ENCODE data around the gene ZBP1.
"Not testable (repeated sequence)": the region's sequence is repeated elsewhere in the genome, so short reads cannot be mapped to it uniquely, and the experiment has no call there.

The ZBP1 gene

DNA sequence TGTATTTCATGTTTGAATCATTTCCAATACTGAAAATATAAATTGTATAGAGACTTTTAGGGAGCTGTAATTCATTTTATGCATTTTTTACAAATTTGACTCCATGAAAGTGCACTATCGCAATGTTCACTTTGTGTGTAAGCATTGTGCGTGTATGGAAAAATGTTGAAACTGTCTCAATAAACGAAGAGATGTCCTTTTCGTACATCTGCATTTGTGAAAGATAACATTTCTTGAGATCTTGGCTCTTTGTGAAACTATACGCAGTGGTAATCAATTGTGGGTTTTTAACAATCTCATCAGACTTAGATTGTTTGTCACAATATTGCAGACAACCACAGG lies 18.6 kb upstream of the ZBP1 start:
- no peak for DNase-seq

DNA sequence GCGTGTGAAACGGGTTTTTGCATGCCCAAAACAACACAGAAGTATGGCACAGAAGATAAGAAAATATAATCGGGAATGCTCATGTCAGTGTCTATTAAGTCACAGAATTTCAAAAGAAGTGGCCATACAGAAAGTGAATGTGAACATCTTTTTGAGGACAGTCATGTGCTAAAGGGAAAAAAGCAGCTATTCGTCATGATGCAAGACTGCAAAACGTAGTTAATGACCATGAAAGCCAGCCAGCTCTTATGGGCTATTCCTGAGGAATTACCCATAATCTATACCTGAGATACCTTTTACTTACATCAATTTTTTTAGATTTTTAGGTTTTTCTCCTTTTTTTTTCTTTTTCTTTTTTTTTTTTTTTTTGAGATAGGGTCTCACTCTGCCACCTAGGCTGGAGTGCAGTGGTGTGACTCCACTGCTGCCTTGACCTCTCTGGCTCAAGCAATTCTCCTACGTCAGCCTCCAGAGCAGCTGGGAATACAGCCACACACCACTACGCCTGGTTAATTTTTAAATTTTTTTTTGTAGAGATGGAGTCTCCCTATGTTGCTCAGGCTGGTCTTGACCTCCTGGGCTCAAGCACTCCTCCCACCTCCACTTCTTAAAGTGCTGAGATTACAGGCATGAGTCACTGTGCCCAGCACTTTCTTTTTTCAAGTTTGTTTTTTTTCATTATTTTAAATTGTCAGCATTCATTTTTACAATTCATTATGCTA lies 18.1 kb upstream of the ZBP1 start:
- DNase-seq, result no peak

DNA sequence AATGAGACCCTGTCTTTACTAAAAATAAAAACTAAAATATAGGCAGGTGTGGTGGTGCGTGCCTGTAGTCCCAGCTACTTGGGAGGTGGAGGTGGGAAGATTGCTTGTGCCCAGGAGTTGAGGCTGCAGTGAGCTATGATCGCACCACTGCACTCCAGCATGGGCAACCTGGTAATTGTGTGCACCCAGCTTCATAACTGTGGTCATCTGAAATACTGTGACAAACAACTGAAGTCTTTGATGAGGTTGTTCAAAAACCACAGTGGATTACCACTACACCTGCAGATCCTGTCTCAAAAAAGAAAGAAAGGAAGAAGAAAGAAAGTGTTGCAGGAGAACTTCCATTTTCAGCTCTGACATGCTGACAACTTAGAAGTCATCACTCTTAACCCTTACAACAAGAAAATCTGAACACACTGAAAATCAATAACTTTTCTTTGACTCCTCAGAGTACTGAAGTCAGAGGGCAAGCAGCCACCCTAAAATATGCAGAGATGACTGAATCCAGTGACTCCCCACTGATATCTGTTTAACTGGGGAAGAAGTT lies 13.8 kb upstream of the ZBP1 start:
- no peak for DNase-seq

DNA sequence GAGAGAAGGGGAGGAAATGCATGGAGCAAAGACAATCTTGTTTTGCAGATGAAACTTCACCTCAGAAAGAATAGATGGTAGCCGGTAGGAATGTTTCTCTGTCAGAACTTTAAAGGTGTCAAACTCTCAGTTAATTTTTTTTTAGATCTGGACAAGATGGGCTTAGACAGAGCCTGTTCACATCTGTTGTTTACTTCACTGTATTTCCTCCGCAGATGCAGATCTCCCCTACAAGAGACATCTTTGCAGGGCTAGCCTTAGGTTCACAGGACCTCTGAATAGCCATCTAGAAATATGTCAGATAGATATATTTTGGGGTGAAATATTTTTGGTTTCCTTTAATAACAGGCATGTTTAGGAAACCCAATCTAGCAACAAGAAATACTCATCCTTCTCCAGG lies 12.1 kb upstream of the ZBP1 start:
- DNase-seq, result no peak

DNA sequence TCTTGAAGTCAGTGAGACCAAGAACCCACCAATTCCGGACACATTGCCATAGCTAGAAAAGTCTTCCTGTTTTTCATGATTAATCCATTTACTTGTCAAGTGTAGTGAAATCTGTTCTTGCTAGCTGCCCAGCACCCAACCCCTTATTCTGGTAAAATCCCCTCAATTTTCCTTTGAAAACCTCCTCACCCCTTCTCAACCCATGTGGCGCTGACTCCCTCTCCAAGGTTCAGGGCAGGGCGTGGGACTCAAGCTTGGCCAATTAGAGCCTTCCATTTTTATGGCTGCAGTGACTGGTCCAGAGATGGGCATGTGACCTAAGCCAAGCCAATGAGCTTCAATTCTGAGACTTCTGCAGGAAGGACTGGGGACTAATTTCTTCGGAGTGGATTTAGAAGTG lies 9.8 kb upstream of the ZBP1 start:
- DNase-seq, result no peak

DNA sequence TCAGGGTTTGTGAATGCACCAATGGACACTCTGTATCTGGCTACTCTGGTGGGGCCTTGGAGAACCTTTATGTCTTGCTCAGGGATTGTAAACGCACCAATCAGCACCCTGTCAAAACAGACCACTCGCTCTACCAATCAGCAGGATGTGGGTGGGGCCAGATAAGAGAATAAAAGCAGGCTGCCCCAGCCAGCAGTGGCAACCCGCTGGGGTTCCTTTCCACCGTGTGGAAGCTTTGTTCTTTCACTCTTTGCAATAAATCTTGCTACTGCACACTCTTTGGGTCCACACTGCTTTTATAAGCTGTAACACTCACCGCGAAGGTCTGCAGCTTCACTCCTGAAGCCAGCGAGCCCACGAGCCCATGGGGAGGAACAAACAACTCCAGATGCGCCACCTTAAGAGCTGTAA lies 9.3 kb upstream of the ZBP1 start:
- not testable (repeated sequence) for DNase-seq

- not testable (repeated sequence) for DNase-seq
These were observed 8.7 kb upstream of the ZBP1 start for GRCh38 chr20:57628962-57629308.

DNA sequence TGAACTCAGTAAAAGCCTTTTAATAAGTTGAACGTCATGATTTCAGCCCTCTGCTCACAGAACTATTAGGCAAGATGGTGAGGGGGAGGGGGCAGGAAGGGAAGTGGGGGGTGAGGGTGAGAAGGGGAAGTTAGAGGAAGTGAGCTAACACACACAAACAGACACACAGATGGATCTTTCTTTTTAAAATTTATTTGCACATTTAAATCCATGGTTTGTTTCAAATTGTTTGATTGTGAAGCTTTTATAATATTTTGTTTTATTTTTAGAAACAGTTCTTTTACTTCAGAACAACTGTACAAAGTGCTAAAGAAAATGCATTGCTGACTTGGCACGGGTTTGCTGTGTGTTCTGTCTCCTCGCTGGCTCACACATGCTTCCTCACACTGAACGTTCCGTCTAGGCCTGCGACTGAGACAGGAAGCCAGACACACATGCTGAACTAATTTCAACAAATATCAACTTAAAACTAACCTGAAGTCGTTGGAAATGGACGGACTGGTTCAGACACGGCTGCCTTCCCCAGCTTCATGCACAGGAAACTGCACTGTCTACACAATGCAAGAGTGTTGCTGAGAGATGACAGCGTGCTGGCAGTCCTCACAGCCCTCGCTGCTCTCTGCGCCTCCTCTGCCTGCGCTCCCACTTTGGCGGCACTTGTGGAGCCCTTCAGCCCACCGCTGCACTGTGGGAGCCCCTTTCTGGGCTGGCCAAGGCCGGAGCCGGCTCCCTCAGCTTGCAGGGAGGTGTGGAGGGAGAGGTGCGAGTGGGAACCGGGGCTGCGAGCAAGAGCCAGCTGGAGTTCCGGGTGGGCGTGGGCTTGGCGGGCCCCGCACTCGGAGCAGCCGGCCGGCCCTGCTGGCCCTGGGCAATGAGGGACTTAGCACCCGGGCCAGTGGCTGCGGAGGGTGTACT lies 8.1 kb upstream of the ZBP1 start:
- DNase-seq, result no peak

GRCh38 chr20:57627339-57627738 lies 7.1 kb upstream of the ZBP1 start:
- DNase-seq, result no peak

DNA sequence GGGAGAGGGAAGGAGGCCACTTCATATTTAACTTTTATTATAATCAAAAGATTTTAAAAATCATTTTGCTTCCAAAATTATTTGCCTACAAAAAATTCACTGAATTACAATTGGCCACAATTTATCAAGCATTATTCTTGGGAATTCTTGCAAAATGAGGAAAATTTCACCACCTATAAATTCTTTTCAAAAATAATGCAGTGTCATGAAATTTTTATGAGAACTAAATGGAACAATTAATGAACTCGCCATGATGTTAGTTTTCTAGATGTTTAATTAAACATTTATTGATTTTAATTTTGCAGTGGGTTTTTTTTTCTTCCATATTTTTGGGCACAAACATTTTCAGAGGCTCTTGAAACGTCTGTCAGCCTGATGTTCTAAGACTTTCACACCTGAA lies 5.8 kb upstream of the ZBP1 start:
- DNase-seq, result no peak

DNA sequence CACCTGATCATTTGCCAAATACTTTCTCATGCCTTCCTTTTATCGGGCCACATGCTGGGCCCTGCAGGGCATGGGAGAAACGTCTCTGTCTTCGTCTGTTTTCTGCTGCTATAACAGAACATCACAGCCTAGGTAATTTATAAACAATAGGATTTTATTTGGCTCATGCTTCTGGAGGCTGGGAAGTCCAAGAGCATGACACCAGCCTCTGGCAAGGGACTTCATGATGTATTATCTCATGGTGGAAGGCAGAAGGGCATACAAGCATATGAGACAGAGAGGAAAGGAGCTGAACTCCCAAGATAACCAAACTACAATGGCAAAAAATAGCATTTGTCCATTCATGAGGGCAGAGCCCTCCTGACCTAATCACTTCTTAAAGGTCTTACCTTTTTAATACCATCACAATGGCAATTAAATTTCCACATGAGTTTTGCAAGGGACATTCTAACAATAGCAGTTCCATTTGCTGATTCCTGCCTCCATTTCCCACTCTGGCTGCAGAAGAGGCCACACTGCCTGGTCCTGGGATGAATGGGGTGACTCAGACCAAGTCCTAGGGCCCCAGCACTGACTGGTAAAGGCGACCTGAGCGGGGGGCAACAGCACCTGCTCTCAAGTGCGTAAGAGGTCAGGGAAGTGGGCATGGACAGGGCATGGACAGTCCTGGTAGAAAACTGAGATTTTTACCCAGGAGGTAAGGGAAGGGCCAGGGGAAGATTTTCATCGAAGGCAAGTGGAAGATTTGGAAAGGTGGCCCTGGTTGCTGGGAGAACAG lies 5.1 kb upstream of the ZBP1 start:
- no peak for DNase-seq

DNA sequence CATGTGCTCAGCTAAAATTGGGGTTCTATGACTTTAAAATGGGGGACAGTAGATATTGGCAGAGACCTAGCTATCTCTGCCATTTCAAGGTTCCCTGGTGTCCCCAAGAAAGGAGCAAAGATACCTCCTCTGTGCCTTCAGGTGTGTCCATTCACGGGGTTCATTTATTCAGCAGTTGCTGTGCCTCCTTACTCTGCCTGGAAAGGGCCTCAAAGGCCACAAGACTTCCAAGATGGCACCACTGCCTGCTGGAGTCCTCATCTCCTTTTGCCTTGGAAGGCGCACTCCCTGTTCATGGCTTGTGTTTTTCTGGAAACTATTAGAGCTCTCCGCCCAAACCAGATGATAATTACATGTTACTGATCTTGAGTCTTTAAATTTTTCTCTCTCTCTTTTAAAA lies 3.9 kb upstream of the ZBP1 start:
- DNase-seq, result no peak

DNA sequence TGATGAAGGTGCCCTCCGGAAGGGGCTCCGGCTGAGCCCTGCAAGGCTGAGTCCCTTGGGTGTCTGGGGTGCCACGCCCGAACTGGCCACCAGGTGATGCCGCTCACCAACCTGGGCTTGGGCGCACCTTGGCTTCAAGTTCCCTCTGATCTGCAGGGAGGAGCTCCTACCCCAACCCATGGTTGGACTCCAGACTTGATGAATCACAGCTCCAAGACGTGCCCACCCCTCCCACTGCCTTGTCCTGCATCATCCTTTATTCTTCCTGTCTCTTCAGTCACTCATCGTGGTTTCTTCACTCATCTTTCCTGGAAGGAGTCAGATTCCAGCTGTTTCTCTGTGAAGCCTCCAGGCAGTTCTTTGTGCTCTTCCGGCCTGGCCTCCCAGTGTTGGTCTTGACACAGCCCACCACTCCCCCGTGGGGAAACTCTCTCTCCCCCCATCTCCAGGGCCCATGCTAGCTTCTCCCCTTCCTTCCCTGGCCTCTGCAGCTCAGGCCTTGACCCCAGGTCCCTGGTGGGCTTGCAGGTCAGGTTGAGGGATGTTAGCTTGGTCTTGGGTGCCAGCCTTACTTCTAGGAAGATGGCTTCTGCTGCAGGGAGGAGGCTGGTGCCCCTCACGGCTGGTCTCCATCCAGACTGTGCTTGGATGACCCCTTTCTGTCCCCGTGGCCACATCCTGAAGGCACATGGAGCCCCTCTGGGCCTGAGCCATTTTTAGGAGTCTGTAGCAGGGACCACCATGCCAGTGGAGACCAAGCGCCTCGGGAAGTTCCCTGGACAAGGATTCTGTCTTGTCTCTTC lies 2.6 kb upstream of the ZBP1 start:
- peak; percentile 60 for DNase-seq

GRCh38 chr20:57622201-57622570 lies 2.0 kb upstream of the ZBP1 start:
- DNase-seq, result no peak

- DNase-seq, result no peak
These were observed 1.4 kb upstream of the ZBP1 start for GRCh38 chr20:57621421-57622200.

GRCh38 chr20:57620999-57621398 lies 773 bp upstream of the ZBP1 start:
- no peak for DNase-seq

- peak; percentile 42 for DNase-seq
These were observed 985 bp downstream of the ZBP1 start for GRCh38 chr20:57619051-57619831.

GRCh38 chr20:57618764-57619050 lies 1.5 kb downstream of the ZBP1 start:
- no peak for DNase-seq

- no peak for DNase-seq
These were observed 2.0 kb downstream of the ZBP1 start for GRCh38 chr20:57618091-57618763.

- no peak for DNase-seq
These were observed 3.0 kb downstream of the ZBP1 start for GRCh38 chr20:57617079-57617795.
